ENCODE measurements around the gene GDF11. TPM values are rescaled to one million over a fixed set of nuclear protein-coding genes. Genes with fewer than 3 reads are reported as not detected.
A peak's percentile ranks its signal among the peaks of the same experiment; 100 is the strongest.

GDF11 gene
- total RNA-seq, 1 donor from 2014 or later = 10.7 TPM

DNA sequence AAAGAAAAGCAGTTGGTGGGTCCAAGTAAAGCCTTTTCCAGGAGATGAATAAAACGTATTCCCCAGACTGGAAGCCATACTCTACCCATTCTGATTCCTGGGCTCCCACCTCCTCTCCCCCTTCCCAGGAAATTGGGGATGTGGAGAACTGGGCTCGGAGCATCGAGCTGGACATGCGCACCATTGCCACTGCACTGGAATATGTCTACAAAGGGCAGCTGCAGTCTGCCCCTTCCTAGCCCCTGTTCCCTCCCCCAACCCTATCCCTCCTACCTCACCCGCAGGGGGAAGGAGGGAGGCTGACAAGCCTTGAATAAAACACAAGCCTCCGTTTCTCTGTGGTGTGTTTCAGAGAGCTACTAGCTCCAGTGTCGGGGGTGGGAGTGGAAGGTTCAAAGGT is 23.6 kb upstream of the GDF11 start:
- no peak for DNase-seq (ENCODE audit: low read depth)
- peaks cover 2% of the 10 kb centered on the region for H3K36me3 ChIP-seq (ENCODE audit: control insufficient read depth, insufficient read depth, low read length)
- no peaks in the 10 kb centered on the region for H3K27me3 ChIP-seq (ENCODE audit: control insufficient read depth, insufficient read depth, low read length)
- no peak for TF ChIP-seq CTCF (IDR thresholded peaks at IDR 0.05; ENCODE audit: insufficient read depth, low read length, poor library complexity, severe bottlenecking)
- H3K4me3 ChIP-seq (ENCODE audit: low read depth, low read length) = no peak overlapping the region

- H3K36me3 ChIP-seq (ENCODE audit: control insufficient read depth, insufficient read depth, low read length) = peaks cover 2% of the 10 kb centered on the region
- H3K27me3 ChIP-seq (ENCODE audit: control insufficient read depth, insufficient read depth, low read length) = no peaks in the 10 kb centered on the region
- no peak for DNase-seq (ENCODE audit: low read depth)
- TF ChIP-seq CTCF (IDR thresholded peaks at IDR 0.05; ENCODE audit: insufficient read depth, low read length, poor library complexity, severe bottlenecking) = no peak
- no peak within 1 kb of the TSS for H3K4me3 ChIP-seq (ENCODE audit: low read depth, low read length)
Observed at GRCh38 chr12:55720071-55720564, 22.8 kb upstream of the GDF11 start, which contains the start of gene RDH5. Gene RDH5, plus strand, starts transcription at chr12:55720393. Its CDS starts 792 bp downstream, at chr12:55721185.

DNA sequence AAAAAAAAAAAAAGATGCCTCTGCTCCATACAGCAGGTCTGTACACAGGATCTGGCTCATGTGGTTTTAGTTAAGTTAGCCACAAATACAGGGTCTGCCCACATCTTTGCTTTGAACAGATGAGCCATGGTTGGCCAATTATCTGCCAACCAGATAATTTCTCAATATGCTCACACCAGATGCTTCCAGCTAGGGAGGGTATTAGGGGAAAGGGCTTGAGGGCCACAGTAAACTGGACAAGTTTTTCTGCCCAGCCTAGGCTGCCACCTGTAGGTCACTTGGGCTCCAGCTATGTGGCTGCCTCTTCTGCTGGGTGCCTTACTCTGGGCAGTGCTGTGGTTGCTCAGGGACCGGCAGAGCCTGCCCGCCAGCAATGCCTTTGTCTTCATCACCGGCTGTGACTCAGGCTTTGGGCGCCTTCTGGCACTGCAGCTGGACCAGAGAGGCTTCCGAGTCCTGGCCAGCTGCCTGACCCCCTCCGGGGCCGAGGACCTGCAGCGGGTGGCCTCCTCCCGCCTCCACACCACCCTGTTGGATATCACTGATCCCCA is 22.0 kb upstream of the GDF11 start:
- no peak overlapping the region for H3K4me3 ChIP-seq (ENCODE audit: low read depth, low read length)

GRCh38 chr12:55721601-55722213 is 21.2 kb upstream of the GDF11 start:
- Histone ChIP-seq H3K27me3 (ENCODE audit: control insufficient read depth, insufficient read depth, low read length) (no peaks in the 10 kb centered on the region), H3K4me3 (ENCODE audit: low read depth, low read length) (no peak overlapping the region), H3K36me3 (ENCODE audit: control insufficient read depth, insufficient read depth, low read length) (peaks cover 2% of the 10 kb centered on the region)
- no peak for DNase-seq (ENCODE audit: low read depth)
- no peak for TF ChIP-seq CTCF (IDR thresholded peaks at IDR 0.05; ENCODE audit: insufficient read depth, low read length, poor library complexity, severe bottlenecking)

More for the DNA sequence above, 22.0 kb upstream of the GDF11 start:
- Histone ChIP-seq H3K27me3 (ENCODE audit: control insufficient read depth, insufficient read depth, low read length) (no peaks in the 10 kb centered on the region), H3K36me3 (ENCODE audit: control insufficient read depth, insufficient read depth, low read length) (peaks cover 2% of the 10 kb centered on the region)
- peak; percentile 73 for TF ChIP-seq CTCF (IDR thresholded peaks at IDR 0.05; ENCODE audit: insufficient read depth, low read length, poor library complexity, severe bottlenecking)
- DNase-seq (ENCODE audit: low read depth) = no peak

GRCh38 chr12:55722948-55723347 is 20.0 kb upstream of the GDF11 start:
- Histone ChIP-seq H3K27me3 (ENCODE audit: control insufficient read depth, insufficient read depth, low read length) (no peaks in the 10 kb centered on the region), H3K4me3 (ENCODE audit: low read depth, low read length) (no peak overlapping the region), H3K36me3 (ENCODE audit: control insufficient read depth, insufficient read depth, low read length) (peaks cover 2% of the 10 kb centered on the region)
- DNase-seq (ENCODE audit: low read depth) = no peak
- TF ChIP-seq CTCF (IDR thresholded peaks at IDR 0.05; ENCODE audit: insufficient read depth, low read length, poor library complexity, severe bottlenecking) = no peak

Data from kidney epithelial cell (primary cell).